Breast epithelium (tissue), 4 donors: ENCODE data around the gene LOXL3. TPM values are rescaled to one million over a fixed set of nuclear protein-coding genes. Genes with fewer than 3 reads are reported as not detected.

Experiments used
- DNase-seq, 2 donors: peaks; one replicate each; pipeline ENCODE4 v3.0.0-alpha.2; 2019; ENCODE audit warnings: low spot score in 2 of 2
- H3K27ac ChIP-seq, 2 donors: fragments of 200-600 bp; sonication (generic) in 1 of 2; one replicate each; pipeline ENCODE4 v1.5.1; 2016 to 2019; ENCODE audit warnings: mild to moderate bottlenecking in 1 of 2
- H3K27me3 ChIP-seq, 2 donors: fragments of 200-600 bp; sonication (generic) in 1 of 2; one replicate each; pipeline versions ENCODE4 v1.5.1 to v1.6.0; 2017 to 2019; ENCODE audit warnings: control low read depth in 1 of 2, mild to moderate bottlenecking in 1 of 2
- H3K36me3 ChIP-seq: fragments of 200-600 bp; one replicate; pipeline ENCODE4 v1.5.1; 2019
- H3K4me1 ChIP-seq, 2 donors: fragments of 200-600 bp; sonication (generic); one replicate each; pipeline ENCODE4 v1.5.1; 2016 to 2019; ENCODE audit warnings: control low read depth in 1 of 2
- H3K4me3 ChIP-seq, 3 donors: fragments of 200-600 bp; sonication (generic); 1 replicate in 2 of 3; 2 replicates in 1 of 3; pipeline ENCODE4 v1.5.1; 2016 to 2019; ENCODE audit warnings: mild to moderate bottlenecking in 3 of 3, moderate library complexity in 2 of 3
- H3K9me3 ChIP-seq, 2 donors: fragments of 200-600 bp; sonication (generic) in 1 of 2; one replicate each; pipeline ENCODE4 v1.5.1; 2016 to 2019; ENCODE audit warnings: control low read depth in 1 of 2
- CTCF ChIP-seq, 3 donors: fragments of 450-650 bp; IDR thresholded peaks; one replicate each; pipeline ENCODE4 v1.5.1; 2016 to 2017; ENCODE audit warnings: antibody characterized with exemption in 3 of 3, mild to moderate bottlenecking in 3 of 3, moderate library complexity in 3 of 3
- POLR2A ChIP-seq: fragments of 450-650 bp; IDR thresholded peaks from one replicate; pipeline ENCODE4 v1.6.1; 2016; ENCODE audit warnings: antibody characterized with exemption, mild to moderate bottlenecking, moderate library complexity
- POLR2AphosphoS5 ChIP-seq, 3 donors: sonication (generic); formaldehyde crosslinking; IDR thresholded peaks; one replicate each; pipeline ENCODE4 v1.6.1; 2017; ENCODE audit warnings: antibody characterized with exemption in 3 of 3
- intact Hi-C: fragments of 100-400 bp; cut with DNase I; formaldehyde crosslinking; loops from one replicate; pipeline ENCODE4 v1.15.1; 2023; ENCODE audit warnings: low total_unique reads
- total RNA-seq, 3 donors: library from RNA; depleted of rRNA; stranded (reverse); fragments of >200 nt; gene quantifications; one replicate each; pipeline ENCODE4 v1.1.0, GENCODE V29; 2016

The LOXL3 gene
- total RNA-seq, 3 donors from 2014 or later = 3.7 to 7.8 (median 6.6) TPM

- DNase-seq = no peak
- no peaks in the 10 kb centered on the region for H3K9me3 ChIP-seq
- H3K27me3 ChIP-seq = no peaks in the 10 kb centered on the region
- H3K36me3 ChIP-seq = no peaks in the 10 kb centered on the region
- no peak overlapping the region for H3K27ac ChIP-seq
- no peak overlapping the region for H3K4me3 ChIP-seq
- no peaks in the 10 kb centered on the region for H3K4me1 ChIP-seq
- no peak for TF ChIP-seq POLR2AphosphoS5 (IDR thresholded peaks at IDR 0.05)
- TF ChIP-seq CTCF (IDR thresholded peaks at IDR 0.05) = no peak
- TF ChIP-seq POLR2A = no peak
- intact Hi-C loops = loop anchor here (5.0 kb wide), 1 partner anchor 102 kb away; the partner anchor contains the start of genes CCDC142 and TTC31
Observed at GRCh38 chr2:74584088-74584645, 30.4 kb upstream of the LOXL3 start.

- DNase-seq = no peak
- intact Hi-C loops = loop anchor here (5.0 kb wide), 1 partner anchor 101 kb away; the partner anchor contains the start of genes CCDC142 and TTC31
- H3K27me3 ChIP-seq = no peaks in the 10 kb centered on the region
- no peaks in the 10 kb centered on the region for H3K9me3 ChIP-seq
- no peaks in the 10 kb centered on the region for H3K36me3 ChIP-seq
- no peak overlapping the region for H3K27ac ChIP-seq
- no peaks in the 10 kb centered on the region for H3K4me1 ChIP-seq
- TF ChIP-seq POLR2A (no peak), POLR2AphosphoS5 (IDR thresholded peaks at IDR 0.05) (no peak), CTCF (IDR thresholded peaks at IDR 0.05) (no peak)
- H3K4me3 ChIP-seq = no peak overlapping the region
Observed at GRCh38 chr2:74583504-74583903, 29.8 kb upstream of the LOXL3 start.

- no peak for TF ChIP-seq CTCF (IDR thresholded peaks at IDR 0.05)
- TF ChIP-seq POLR2AphosphoS5 (IDR thresholded peaks at IDR 0.05) = no peak
- no peak for TF ChIP-seq POLR2A
- H3K4me1 ChIP-seq = no peaks in the 10 kb centered on the region
- intact Hi-C loops = loop anchor here (5.0 kb wide), 1 partner anchor 100 kb away; the partner anchor contains the start of genes CCDC142 and TTC31
- H3K4me3 ChIP-seq = no peak overlapping the region
- no peaks in the 10 kb centered on the region for H3K36me3 ChIP-seq
- DNase-seq = no peak
- no peaks in the 10 kb centered on the region for H3K27me3 ChIP-seq
- no peak overlapping the region for H3K27ac ChIP-seq
- no peaks in the 10 kb centered on the region for H3K9me3 ChIP-seq
Observed at GRCh38 chr2:74582184-74582583, 28.4 kb upstream of the LOXL3 start.

GRCh38 chr2:74581463-74581862 lies 27.7 kb upstream of the LOXL3 start:
- no peak for TF ChIP-seq CTCF (IDR thresholded peaks at IDR 0.05)
- TF ChIP-seq POLR2AphosphoS5 (IDR thresholded peaks at IDR 0.05) = no peak
- no peak for TF ChIP-seq POLR2A
- H3K9me3 ChIP-seq = no peaks in the 10 kb centered on the region
- no peaks in the 10 kb centered on the region for H3K36me3 ChIP-seq
- peaks cover 0 to 2% of the 10 kb centered on the region in 2 donors for H3K4me1 ChIP-seq
- intact Hi-C loops = loop anchor here (5.0 kb wide), 1 partner anchor 99 kb away; the partner anchor contains the start of genes CCDC142 and TTC31
- no peak for DNase-seq
- no peaks in the 10 kb centered on the region for H3K27me3 ChIP-seq
- no peak overlapping the region for H3K27ac ChIP-seq
- no peak overlapping the region for H3K4me3 ChIP-seq

GRCh38 chr2:74578408-74578807 lies 24.7 kb upstream of the LOXL3 start:
- H3K27ac ChIP-seq = no peak overlapping the region
- H3K4me3 ChIP-seq = no peak overlapping the region
- no peaks in the 10 kb centered on the region for H3K9me3 ChIP-seq
- H3K36me3 ChIP-seq = no peaks in the 10 kb centered on the region
- H3K4me1 ChIP-seq = peaks cover 0 to 4% of the 10 kb centered on the region in 2 donors
- no peaks in the 10 kb centered on the region for H3K27me3 ChIP-seq
- TF ChIP-seq POLR2A (no peak), POLR2AphosphoS5 (IDR thresholded peaks at IDR 0.05) (no peak), CTCF (IDR thresholded peaks at IDR 0.05) (no peak)
- no peak for DNase-seq
- intact Hi-C loops = no loop called here
